HEK293 (cell line): ENCODE measurements around the gene LYPD4.

Experiments used
- CTCF ChIA-PET: fragments of 350-600 bp; formaldehyde crosslinking; extraction: SDS; loops from one replicate; lab custom pipeline; 2021; ENCODE audit warnings: antibody characterized with exemption; lab: Yijun Ruan, JAX
- POLR2A ChIA-PET: fragments of 300-600 bp; formaldehyde crosslinking; extraction: SDS; loops from one replicate; lab custom pipeline; 2020; ENCODE audit warnings: antibody characterized with exemption, inconsistent platforms; lab: Yijun Ruan, JAX
- H3K27ac ChIP-seq: fragments of 200-500 bp; sonication (Bioruptor generic); 2 replicates; pipeline ENCODE4 v1.5.1; 2014; ENCODE audit warnings: low read depth, low read length, control low read depth, inconsistent platforms; ENCODE audit errors: extremely low read depth
- H3K36me3 ChIP-seq, 2 experiments: fragments of 200-500 bp in 1 of 2; sonication (Bioruptor generic) in 1 of 2; 1 replicate in 1 of 2; 2 replicates in 1 of 2; pipeline ENCODE4 v1.5.1; 2014 to 2017; ENCODE audit warnings: inconsistent platforms in 2 of 2, low read length in 2 of 2; ENCODE audit not compliant: control insufficient read depth in 2 of 2, insufficient read depth in 1 of 2
- H3K4me1 ChIP-seq: fragments of 200-500 bp; sonication (Bioruptor generic); 2 replicates; pipeline ENCODE4 v1.5.1; 2014; ENCODE audit warnings: mild to moderate bottlenecking, low read length, inconsistent platforms; ENCODE audit not compliant: control insufficient read depth, insufficient read depth
- H3K4me3 ChIP-seq: 2 replicates; pipeline ENCODE4 v1.5.1; 2011; ENCODE audit warnings: low read depth, mild to moderate bottlenecking, control low read depth, low read length, moderate library complexity
- H3K9me3 ChIP-seq: fragments of 200-500 bp; sonication (Bioruptor generic); 2 replicates; pipeline ENCODE4 v1.5.1; 2014; ENCODE audit warnings: low read depth, low read length, inconsistent platforms; ENCODE audit not compliant: control insufficient read depth, insufficient read depth
- BCL11A ChIP-seq: fragments of 450-650 bp; formaldehyde crosslinking; IDR thresholded peaks from 2 replicates; pipeline ENCODE4 v1.5.1; 2016; ENCODE audit warnings: low read depth, missing biosample characterization, missing genetic modification characterization
- IKZF3 ChIP-seq: fragments of 450-650 bp; IDR thresholded peaks from 2 replicates; pipeline ENCODE4 v1.5.0; 2018; ENCODE audit warnings: missing biosample characterization, mild to moderate bottlenecking, missing genetic modification characterization, moderate library complexity
- KLF8 ChIP-seq: fragments of 450-650 bp; formaldehyde crosslinking; IDR thresholded peaks from 2 replicates; pipeline ENCODE4 v1.5.1; 2016; ENCODE audit warnings: missing biosample characterization, missing genetic modification characterization
- PRDM1 ChIP-seq: fragments of 450-650 bp; formaldehyde crosslinking; IDR thresholded peaks from 2 replicates; pipeline ENCODE4; 2016; ENCODE audit warnings: missing biosample characterization, missing genetic modification characterization
- SCRT1 ChIP-seq: fragments of 450-650 bp; formaldehyde crosslinking; IDR thresholded peaks from 2 replicates; pipeline ENCODE4 v1.5.1; 2016; ENCODE audit warnings: missing biosample characterization, missing genetic modification characterization, borderline replicate concordance
- YY1 ChIP-seq: fragments of 450-650 bp; formaldehyde crosslinking; IDR thresholded peaks from 2 replicates; pipeline ENCODE4 v1.5.1; 2018; ENCODE audit warnings: missing biosample characterization, missing genetic modification characterization
- ZFHX2 ChIP-seq: fragments of 450-650 bp; formaldehyde crosslinking; conservative IDR thresholded peaks from 2 replicates; pipeline ENCODE4 v1.5.1; 2016; ENCODE audit warnings: missing biosample characterization, missing genetic modification characterization
- ZNF175 ChIP-seq: fragments of 450-650 bp; formaldehyde crosslinking; IDR thresholded peaks from 2 replicates; pipeline ENCODE4 v1.5.1; 2016; ENCODE audit warnings: missing biosample characterization, missing genetic modification characterization
- ZNF280D ChIP-seq: fragments of 450-650 bp; formaldehyde crosslinking; IDR thresholded peaks from 2 replicates; pipeline ENCODE4 v1.5.1; 2016; ENCODE audit warnings: missing biosample characterization, missing genetic modification characterization
- ZNF292 ChIP-seq: fragments of 450-650 bp; formaldehyde crosslinking; IDR thresholded peaks from 2 replicates; pipeline ENCODE4 v1.5.1; 2016; ENCODE audit warnings: low read depth, missing biosample characterization, missing genetic modification characterization, borderline replicate concordance
- ZNF514 ChIP-seq: fragments of 450-650 bp; formaldehyde crosslinking; IDR thresholded peaks from 2 replicates; pipeline ENCODE4 v1.5.1; 2016; ENCODE audit warnings: missing biosample characterization, missing genetic modification characterization
- ZNF571 ChIP-seq: fragments of 450-650 bp; formaldehyde crosslinking; IDR thresholded peaks from 2 replicates; pipeline ENCODE4 v1.5.0; 2017; ENCODE audit warnings: missing biosample characterization, missing genetic modification characterization
- ZNF664 ChIP-seq: fragments of 450-650 bp; formaldehyde crosslinking; IDR thresholded peaks from 2 replicates; pipeline ENCODE4 v1.5.1; 2016; ENCODE audit warnings: missing biosample characterization, missing genetic modification characterization
- TF ChIP-seq, protein P1 (sequence below): fragments of 450-650 bp; formaldehyde crosslinking; IDR thresholded peaks from 2 replicates; pipeline ENCODE4 v1.5.1; 2016; ENCODE audit warnings: missing biosample characterization, missing genetic modification characterization

The LYPD4 gene

DNA sequence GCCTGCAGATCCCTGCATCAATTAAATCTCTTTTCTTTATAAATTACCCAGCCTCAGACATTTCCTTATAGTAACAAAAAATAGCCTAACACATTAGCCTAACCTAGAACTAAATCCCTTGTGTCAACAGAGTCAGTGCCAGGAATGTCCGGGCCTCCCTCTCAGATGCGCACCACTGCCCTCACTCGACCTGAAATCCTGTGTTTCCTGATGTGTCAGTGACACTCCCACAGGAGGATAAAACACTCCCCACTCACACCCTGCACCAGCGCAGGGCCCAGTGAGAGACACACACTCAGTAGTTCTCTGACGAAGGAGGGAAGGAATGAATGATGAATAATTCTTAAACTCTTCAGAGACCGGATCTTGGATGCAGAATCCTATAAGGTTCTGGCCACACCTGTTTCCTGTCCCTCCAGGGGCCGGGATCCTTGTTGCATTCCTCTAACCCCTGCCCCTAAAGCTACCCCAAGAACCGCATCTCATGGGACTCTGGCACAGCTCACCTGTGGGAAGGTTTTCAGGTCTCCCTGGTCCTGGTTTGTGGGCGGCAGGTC, 45.0 kb downstream of the LYPD4 start:
- no peak overlapping the region for H3K4me3 ChIP-seq
- H3K4me1 ChIP-seq: no peaks in the 10 kb centered on the region

GRCh38 chr19:41796901-41797300, 47.6 kb downstream of the LYPD4 start:
- Histone ChIP-seq H3K36me3 (no peaks in the 10 kb centered on the region), H3K4me3 (no peak overlapping the region), H3K9me3 (no peaks in the 10 kb centered on the region), H3K4me1 (no peaks in the 10 kb centered on the region)
- TF ChIP-seq ZNF571 (tag by site-specific recombination): no peak
- TF ChIP-seq, protein P1, sequence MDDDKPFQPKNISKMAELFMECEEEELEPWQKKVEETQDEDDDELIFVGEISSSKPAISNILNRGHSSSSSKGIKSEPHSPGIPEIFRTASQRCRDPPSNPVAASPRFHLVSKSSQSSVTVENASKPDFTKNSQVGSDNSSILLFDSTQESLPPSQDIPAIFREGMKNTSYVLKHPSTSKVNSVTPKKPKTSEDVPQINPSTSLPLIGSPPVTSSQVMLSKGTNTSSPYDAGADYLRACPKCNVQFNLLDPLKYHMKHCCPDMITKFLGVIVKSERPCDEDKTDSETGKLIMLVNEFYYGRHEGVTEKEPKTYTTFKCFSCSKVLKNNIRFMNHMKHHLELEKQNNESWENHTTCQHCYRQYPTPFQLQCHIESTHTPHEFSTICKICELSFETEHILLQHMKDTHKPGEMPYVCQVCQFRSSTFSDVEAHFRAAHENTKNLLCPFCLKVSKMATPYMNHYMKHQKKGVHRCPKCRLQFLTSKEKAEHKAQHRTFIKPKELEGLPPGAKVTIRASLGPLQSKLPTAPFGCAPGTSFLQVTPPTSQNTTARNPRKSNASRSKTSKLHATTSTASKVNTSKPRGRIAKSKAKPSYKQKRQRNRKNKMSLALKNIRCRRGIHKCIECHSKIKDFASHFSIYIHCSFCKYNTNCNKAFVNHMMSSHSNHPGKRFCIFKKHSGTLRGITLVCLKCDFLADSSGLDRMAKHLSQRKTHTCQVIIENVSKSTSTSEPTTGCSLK (tag by site-specific recombination): no peak
- no peak for TF ChIP-seq ZNF175 (tag by site-specific recombination)
- TF ChIP-seq ZNF292 (tag by site-specific recombination): no peak
- no peak for TF ChIP-seq ZNF280D
- no peak for TF ChIP-seq BCL11A
- TF ChIP-seq PRDM1 (tag by site-specific recombination): no peak
- TF ChIP-seq ZNF664: no peak
- no peak for TF ChIP-seq SCRT1 (tag by site-specific recombination)
- TF ChIP-seq, all 188 proteins: peak for 0
- H3K27ac ChIP-seq: no peak overlapping the region
- ChIA-PET CTCF (interaction anchor here (0.5 to 8.3 kb wide), 8 partner anchors 14 to 110 kb away, joined by 3 to 202 read pairs (median 76); partner anchors contain the start of gene CEACAM6), POLR2A (no interaction called here)

More for the DNA sequence above, 45.0 kb downstream of the LYPD4 start:
- POLR2A ChIA-PET: no interaction called here
- Histone ChIP-seq H3K27ac (no peak overlapping the region), H3K9me3 (no peaks in the 10 kb centered on the region; the same call in 1 of the 2 replicates), H3K36me3 (no peaks in the 10 kb centered on the region)
- TF ChIP-seq YY1 (no peak), ZNF514 (no peak), IKZF3 (no peak)
- CTCF ChIA-PET: interaction anchor here (0.5 to 2.7 kb wide), 4 partner anchors 21 to 236 kb away, joined by 3 to 8 read pairs (median 4); no protein-coding TSS in a partner anchor

DNA sequence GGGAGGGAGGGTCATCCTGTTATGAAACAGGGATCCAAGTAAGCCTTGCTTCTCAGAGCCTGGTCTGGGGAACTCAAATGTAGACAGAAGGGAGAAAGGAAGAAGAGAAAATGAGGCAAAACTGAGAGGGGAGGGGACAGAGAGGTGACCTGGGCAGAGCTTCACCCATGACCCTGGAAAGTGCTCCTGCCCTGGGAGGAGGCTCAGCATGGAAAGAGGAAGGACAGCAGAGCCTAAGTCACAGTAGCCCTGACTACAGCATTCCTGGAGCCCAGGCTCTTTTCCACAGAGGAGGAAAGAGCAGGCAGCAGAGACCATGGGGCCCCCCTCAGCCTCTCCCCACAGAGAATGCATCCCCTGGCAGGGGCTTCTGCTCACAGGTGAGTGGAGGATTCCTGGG, 48.1 kb downstream of the LYPD4 start, which contains the start of gene CEACAM3:
TSS of gene CEACAM3 (plus strand) at position 226 of the 400 bp plus-strand sequence. CDS start at position 317, 91 bp downstream.
- no peaks in the 10 kb centered on the region for H3K4me1 ChIP-seq
- no peak within 1 kb of the TSS for H3K4me3 ChIP-seq
- no peaks in the 10 kb centered on the region for H3K36me3 ChIP-seq
- CTCF ChIA-PET: interaction anchor here (0.8 to 8.3 kb wide), 17 partner anchors 9 to 222 kb away, joined by 3 to 202 read pairs (median 9); partner anchors contain the start of gene CEACAM6
- POLR2A ChIA-PET: no interaction called here
- TF ChIP-seq KLF8 (tag by site-specific recombination) (no peak), ZFHX2 (tag by site-specific recombination) (no peak)
- no peaks in the 10 kb centered on the region for H3K9me3 ChIP-seq
- H3K27ac ChIP-seq: no peak within 1 kb of the TSS
